Amniotic stem cell (primary cell): Measurements from ENCODE around the gene SOS1.
A peak's percentile ranks its signal among the peaks of the same experiment; 100 is the strongest.
"Not testable (repeated sequence)": the region's sequence is repeated elsewhere in the genome, so short reads cannot be mapped to it uniquely, and the experiment has no call there.

Experiments used
- DNase-seq: peaks from one replicate; lab custom pipeline; 2025; lab: John Stamatoyannopoulos, UW

SOS1 gene

DNA sequence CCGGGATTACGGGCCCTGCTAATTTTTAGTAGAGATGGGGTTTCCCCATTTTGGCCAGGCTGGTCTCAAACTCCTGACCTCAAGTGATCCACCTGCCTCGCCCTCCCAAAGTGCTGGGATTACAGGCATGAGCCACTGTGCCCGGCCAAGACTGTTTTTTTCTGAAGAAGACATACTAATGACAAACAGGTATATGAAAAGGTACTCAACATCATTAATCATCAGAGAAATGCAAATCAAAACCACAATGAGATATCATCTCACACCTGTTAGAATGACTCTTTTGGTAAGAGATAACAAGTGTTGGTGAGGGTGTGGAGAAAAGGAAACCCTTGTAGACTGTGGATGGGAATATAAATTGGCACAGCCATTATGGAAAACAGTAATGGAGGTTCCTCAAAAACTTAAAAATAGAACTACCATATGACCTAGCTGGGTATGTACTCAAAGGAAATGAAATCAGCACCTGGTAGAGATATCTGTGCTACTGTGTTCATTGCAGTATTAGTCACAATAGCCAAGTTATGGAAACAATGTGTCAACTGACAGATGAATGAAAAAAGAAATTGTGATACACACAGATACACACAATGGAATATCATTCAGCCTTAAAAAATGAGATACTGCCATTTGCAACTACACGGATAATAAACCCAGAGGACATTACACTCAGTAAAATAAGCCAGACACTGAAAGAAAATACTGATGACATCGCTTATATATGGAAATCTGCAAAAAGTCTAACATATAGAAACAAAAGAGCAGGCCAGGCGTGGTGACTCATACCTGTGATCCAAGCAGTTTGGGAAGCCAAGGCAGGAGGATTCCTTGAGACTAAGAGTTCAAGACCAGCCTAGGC lies 20.8 kb downstream of the SOS1 start:
- DNase-seq = no peak

DNA sequence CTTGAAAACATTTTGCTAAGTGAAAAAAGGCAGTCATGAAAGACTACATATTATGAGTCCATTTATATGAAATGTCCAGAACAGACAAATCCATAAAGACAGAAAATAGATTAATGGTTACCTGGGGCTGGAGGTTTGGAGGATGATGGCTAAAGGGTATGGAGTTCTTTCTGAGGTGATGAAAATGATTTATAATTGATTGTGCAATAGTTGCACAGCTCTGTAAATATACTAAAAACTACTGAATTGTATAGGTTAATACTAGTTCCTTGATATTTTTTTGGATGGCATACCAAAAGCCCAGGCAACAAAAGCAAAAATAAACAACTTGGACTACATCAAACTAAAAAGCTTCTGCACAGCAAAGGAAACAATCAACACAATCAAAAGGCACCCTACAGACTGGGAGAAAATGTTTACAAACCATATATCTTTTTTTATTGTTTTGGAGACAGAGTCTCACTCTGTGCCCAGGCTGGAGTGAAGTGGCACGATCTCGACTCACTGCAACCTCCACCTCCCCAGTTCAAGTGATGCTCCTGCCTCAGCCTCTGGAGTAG lies 21.5 kb downstream of the SOS1 start:
- DNase-seq = no peak

DNA sequence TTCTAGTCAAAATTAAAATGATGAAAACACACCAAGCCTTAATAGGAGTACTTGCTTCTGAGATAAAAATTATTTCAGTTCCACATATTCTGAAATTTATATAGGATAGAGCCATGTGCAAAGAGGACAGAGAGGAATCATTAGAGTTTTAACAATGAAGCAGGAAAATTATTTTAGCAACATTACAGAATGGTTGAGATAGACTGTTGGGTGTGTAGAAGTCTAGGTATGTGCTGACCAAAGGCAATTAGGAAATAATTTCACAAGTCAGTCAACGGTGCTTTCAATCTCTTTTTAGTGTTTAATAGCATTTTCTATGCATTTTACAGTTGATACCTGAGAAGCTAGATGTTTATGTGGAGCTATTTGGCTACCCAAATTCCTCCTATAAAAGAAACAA lies 25.2 kb downstream of the SOS1 start:
- no peak for DNase-seq

DNA sequence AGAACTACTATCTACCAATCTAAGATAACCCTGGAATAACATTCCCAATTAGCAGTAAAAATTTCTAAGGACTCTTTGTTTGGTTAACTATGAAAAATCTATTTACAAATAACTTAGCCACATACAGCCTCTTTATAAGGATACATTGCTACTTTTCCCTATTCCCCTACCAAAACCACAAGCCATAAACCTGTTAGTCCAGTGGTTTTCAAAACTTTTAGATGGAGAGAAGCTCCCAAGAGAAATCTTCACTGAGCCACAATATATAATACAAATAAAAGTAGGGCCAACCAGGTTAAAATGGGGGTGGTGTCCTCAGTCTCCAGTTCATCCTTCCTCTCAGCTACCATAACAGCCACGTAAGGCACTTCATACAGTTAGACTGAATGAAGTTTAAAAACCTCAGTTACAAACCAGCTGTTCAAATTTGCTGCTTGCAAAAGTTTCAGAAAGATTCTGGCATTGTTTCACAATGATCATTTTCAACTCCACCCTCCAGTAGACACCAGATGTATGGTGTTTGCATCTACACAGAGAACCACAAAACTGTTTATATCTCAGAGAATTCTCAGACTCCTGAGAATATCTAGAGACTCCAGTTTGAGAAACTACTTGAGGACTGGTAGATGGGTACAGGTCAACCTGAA lies 26.0 kb downstream of the SOS1 start:
- no peak for DNase-seq

DNA sequence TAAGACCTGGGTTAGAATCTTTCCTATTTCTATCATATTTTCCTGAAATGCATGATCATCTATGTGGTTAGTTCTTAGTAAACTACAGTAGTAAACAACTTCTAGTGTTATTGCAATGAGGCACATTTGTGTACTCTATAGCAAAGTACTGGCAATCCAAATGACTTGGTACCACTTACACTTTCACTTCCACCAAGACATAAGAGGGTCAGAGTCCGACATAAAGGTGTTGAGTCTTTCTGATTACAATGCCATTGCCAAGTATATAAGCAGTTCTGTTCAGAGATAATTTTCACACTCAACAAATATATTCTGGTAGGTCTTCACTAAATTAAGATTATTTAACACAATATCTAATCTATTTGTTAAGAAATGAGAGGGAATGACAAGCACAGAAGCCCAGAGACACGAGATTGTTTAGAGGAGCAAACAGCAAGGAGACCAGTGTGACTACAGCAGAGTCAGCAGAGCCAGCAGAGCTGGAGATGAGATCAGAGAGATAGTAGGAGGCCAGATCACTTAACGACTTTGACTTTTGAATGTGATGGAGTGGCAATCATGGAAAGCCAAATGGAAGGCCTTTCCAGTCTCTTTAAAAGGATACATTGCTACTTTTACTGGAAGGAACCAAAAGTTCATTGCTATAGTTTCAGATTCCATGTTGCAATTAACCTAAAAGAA lies 27.5 kb downstream of the SOS1 start:
- no peak for DNase-seq

DNA sequence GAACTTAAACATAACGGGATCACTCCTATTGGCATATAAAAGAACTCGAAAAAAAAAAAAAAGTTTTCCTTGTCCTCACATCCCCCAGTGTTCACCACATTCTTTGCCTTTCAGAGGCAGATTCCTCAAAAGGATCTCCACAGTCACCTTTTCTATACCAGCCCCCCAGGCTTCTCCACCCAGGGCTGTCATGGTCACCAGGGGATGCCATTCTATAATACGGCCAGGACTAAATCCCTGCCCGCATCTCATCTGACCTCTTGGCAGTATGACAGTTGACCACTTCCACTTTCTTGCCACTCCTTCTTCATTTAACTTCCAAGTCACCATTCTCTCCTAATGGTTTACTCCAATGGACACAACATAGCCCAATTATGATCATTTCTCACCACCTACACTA lies 29.3 kb downstream of the SOS1 start:
- no peak for DNase-seq

DNA sequence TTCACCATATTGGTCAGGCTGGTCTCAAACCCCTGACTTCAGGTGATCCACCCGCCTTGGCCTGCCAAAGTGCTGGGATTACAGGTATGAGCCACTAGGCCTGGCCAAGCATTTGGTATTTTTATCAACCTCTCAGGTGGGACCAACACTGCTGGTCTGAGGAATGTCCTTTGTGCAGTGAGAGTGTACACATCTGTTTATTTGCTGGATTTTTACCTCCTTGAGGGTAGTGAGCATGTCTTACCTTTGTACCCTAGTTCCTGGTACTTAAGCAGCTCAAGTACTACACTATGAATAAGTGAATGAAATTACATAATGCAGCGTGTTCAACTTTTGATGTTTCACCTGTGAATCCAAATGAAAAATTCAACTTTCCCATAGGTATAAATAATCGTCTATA lies 29.8 kb downstream of the SOS1 start:
- DNase-seq = no peak

DNA sequence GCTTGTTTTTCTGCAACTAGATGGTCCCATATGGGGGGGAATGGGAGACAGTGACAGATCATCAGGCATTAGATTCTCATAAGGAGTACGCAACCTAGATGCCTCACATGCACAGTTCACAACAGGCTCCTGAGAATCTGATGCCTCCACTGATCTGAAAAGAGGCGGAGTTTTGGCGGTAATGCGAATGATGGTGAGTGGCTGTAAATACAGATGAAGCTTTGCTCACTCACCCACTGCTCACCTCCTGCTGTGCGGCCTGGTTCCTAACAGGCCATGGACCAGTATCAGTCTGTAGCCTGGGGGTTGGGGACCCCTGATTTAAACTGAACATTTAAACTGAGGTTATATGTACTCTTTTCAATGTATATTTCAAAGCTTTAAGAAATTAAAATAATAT lies 40.7 kb downstream of the SOS1 start:
- no peak for DNase-seq

DNA sequence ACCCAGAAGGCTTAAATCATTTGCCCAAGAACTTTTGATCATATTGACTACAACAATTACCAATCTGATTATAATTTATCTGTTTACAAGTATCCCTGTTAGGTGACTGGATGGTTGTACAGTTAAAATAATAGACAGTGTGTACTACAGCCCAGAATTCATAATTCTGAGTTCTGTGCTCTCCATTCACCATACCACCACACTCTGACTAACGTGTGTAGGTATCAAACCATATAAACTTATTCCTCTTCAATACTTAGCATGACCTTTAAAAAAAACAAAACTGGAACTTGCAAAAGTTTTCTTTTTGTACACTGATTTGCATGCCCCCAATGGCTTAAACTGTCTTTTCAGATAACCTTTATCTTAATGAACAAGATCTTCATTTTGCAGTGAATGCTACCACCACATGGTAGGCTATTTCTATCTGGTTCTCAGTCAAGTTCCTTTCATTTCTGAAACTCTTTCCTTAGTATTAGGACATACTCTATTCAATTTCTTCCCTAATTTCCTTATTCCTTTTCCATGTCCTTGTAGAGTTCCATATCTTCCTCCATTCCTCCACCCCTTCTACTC lies 50.9 kb downstream of the SOS1 start:
- DNase-seq = no peak

DNA sequence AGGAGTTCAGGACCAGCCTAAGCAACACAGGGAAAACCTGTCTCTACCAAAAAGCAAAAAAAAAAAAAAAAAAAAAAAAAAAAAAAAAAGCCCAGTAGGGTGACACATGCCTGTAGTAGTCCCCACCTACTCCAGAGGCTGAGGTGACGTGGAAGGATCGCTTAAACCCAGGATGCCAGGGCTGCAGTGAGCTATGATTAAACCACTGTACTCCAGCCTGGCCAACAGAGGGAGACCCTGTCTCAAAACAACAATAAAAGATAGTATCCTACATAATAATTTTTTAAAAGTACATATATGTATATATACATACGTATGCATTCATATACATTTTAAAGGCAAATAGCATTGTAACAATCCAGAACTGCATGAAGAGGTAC lies 51.7 kb downstream of the SOS1 start:
- no peak for DNase-seq

DNA sequence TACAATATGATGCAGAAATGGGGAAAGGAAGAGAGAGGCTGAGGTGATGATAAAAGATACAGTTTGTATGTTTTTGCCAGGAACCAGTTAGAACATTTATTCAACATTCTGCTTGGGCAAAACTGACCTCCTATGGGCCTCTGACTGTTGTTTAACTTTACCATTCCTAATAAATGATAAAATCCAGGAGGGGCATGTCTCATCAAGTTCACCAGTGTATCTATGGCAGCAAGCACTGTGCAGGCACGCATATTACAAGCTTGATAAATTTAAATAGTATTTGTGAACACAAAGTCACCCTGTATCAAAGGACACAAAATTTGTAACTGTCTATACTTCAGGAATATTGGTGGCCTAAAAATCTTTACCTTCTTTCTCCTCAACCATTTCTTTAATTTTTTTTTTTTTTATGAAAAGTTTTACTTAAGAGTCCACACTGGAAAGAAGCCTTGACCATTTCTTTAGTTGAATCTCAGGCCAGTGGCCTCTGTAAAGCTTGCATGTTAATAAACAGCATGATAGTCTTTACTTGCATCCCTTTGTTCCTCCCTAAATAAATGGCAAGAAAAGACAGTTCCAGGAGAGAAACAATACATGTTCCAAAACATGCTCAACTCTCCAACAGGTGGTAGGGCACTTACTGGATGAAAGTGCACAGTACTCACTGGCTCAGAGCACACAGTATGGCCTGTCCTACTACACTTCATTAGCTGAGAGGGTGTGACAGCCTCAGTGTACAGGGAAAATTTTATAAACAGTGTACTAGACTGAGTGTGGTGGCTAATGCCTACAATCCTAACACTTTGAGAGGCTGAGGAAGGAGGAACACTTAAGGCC lies 52.3 kb downstream of the SOS1 start:
- no peak for DNase-seq

DNA sequence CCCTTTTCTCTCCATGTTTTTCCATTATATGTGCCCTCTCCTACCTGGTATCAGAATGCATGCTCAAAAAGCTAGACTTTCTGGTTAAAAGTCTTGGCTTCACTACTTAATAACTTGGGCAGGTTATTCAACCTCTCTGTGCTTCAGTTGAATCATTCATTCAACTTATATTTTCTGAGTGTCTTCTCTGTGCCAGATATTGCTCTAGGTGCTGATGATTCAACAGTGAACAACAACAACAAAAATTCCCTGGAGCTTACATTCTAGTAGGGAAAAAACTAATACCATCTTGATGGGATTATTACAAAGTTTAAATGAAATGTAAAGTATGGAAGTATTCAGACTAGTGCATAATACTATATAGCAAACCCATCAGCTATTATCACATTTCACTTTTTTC lies 55.2 kb downstream of the SOS1 start:
- DNase-seq = no peak

DNA sequence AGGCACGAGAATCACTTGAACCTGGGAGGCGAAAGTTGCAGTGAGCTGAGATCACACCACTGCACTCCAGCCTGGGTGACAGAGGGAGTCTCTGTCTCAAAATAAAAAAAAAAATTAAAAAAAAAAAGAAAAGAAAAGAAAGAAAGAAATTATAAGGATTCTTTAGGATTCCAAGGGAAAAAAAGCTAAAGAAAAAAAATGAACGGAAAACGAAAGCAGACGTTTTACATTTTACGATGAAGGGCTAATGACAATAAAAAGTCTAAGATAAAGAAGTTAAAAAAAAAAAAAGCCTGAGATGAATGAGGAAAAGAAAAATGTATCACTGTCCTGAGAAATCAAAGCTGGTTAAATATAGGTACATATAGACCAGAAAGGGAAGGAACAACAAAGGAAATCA lies 58.5 kb downstream of the SOS1 start:
- no peak for DNase-seq

DNA sequence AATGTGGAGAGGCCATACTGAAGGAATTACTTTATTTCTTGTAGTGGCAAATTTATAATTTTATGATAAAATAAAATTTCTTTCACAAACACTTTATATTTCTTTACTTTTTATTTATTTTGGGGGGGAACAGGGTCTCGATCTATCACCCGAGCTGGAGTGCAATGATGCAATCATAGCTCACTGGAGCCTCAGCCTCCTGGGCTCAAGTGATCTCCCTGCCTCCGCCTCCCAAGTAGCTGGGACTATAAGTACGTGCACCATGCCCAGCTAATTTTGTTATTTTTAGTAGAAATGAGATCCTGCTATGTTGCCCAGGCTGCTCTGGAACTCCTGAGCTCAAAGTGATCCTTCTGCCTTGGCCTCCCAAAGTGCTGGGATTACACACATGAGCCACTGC lies 59.6 kb downstream of the SOS1 start:
- no peak for DNase-seq

DNA sequence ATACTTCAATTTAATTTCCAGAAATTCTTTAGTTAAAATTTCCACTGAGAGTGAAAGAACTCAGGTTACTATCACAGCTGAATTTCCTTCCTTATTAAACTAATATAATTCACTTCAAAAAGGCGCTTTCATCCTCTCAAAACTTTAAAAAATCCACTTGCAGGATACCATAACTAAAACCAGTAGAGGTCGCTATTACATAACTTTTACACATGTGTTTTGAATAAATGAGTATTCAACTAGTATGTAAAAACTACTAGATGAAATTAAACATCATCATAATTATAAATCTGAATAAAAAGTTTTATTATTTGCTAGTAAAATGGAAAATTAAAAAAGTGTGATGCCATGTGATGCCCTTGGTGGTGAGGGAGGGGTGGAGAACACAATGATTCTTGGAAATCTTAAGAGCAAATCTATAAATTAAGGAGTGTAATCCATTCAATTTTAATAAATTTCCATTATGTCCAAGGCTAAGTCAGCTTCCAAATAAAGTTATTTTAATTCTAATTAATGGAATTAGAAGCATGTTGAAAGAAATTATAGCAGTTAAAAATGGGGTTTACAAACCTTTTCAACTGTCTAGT lies 61.4 kb downstream of the SOS1 start:
- peak; percentile 44 for DNase-seq

DNA sequence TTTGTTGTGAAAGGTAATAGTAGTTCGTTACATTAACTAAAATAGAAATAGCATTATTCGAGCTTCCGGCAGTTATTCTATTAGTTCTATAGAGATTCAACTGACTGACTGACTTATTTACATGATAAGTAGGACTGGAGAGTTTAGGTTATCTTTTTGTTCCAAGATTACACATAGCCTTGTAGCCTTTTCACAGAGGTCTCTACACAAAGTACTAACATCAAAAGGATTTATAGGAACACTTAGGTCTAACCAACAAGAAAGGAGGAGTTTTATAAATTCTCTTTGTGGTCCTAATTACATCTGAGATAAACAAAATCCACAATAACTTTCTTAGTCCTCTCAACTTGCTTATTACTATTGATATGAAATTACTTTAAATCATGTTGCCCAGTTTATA lies 62.8 kb downstream of the SOS1 start:
- no peak for DNase-seq

DNA sequence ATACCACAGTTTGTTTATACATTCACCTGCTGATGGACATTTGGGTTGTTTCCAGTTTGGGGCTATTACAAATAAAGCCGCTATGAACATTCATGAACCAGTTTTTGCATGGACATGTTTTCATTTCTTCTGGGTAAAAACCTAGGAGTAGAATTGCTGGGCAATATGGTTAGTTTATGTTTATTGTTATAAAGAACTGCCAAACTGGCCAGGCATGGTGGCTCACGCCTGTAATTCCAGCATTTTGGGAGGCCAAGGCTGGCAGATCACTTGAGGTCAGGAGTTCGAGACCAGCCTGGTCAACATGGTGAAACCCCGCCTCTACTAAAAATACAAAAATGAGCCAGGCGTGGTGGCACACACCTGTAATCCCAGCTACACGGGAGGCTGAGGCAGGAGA lies 68.2 kb downstream of the SOS1 start:
- not testable (repeated sequence) for DNase-seq

DNA sequence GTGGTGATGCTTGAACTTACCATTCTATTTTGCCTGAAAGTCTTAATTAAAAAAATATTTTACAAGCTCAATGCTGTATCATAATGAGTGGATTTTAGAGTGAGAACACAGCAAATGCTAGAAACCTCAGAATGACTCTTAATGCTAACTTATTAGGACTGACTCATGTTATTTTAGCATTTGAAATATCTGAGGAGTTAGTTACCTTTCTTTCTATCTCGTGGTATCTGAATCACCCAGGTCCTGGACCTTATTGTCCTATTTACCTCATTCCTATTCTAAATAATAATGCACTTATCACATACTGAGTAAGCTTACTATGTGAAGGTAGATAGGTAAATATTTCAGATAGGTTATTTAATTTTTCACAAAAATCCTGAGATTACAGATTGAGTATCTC lies 70.7 kb downstream of the SOS1 start:
- DNase-seq = no peak

DNA sequence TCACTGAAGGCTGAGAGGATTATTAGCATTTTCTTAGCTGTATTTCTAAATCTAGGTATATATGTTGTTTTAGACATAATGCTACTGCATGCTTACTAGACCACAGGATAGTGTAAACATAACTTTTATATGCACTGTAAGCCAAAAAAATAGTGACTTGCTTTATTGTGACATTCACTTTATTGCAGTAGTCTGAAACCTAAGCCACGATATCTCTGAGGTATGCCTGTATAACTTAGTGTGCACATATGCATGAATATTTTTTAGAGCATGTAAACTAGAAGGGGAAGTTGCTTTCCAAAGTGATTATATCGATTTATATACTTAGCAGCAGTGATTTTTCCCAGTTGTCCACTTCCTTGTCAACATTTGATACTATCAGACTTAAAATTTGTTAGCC lies 81.8 kb downstream of the SOS1 start:
- no peak for DNase-seq

DNA sequence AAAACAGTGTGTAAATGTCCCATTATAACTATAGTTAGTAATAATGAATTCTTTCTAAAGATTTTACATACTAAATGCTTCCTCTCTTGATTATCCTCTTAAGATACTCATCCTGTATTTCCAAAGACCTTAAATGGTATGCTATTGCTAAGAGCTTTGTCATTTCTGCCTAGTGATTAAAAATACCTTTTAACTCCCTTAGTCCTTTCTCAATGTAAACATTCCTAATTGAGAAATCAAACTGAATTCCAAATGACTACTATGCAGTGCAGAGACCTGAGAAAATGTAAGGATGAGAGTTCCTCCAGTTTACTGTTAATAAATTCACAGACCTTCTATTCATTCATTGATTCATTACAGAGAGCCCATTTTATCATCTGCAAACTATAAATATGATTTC lies 86.9 kb downstream of the SOS1 start:
- DNase-seq = no peak

DNA sequence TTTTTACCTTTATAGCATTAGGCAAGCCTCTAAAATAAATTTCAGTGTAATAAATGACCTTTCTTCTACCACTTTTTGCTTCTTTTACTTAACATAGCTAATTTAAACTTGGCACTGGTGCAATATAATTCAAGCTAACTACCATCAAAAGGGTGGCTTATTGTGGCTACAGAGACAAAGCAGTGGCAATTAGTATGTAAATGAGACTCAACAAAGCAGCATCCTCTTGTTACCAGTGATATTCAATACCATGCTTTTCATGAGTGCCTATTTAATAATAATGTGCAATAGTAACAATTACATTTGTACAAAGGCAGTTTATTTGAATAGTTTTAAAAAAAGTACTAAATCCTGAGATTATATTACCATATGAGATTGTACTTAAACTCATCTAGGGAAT lies 93.4 kb downstream of the SOS1 start:
- no peak for DNase-seq
